ENCODE measurements around the gene LPCAT1. TPM values are rescaled to one million over a fixed set of nuclear protein-coding genes. Genes with fewer than 3 reads are reported as not detected.

LPCAT1 gene
- total and polyA plus RNA-seq, 2 of the 13 experiments (the other 11 are each of a cell fraction or from before 2014, with no cell fraction given), result 29.8 to 90.6 TPM

DNA sequence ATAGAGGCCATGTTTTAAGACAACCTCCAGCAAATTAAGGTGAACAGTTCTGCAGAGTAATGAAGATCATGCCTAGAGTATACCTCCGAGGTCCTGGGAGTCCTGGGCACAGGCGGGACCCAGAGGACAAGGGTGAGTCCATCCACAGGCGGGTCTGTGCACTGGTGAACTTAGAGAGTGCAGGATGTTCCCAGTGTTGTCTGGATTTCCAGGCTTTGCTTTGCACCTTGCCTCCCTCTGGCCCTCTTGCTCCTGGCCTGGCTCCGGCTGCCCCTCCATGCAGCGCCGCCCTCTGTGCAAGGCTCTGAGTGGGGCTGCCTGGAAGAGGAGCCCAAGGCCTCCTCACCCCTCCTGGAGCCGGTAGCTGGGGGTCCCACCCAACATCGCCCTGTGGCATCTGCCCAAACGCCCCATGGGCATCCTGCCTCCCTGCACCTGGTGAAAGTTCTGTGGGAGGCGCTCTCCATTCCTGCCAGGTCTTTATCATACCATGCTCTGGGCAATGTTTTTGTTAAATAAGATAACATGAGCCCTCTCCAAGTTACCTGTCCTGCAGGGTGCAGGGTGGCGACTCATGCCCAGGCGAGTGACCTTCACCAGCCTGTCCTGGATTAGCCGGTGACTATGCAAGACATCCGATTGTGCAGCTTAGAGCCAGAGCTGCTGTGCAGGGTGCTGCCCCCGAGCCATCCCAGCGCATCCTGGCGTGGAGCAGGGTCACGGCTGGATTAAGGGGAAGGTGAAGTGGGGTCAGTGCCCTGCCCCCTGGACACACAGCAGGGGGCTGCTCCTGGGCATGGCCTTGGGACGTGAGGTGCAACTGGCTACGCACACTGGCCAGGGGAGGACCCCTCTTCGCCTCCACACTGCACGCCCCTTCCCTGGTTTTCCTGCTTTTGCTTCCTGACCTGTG lies 41.3 kb upstream of the LPCAT1 start (continued):
- TF ChIP-seq, protein P1, sequence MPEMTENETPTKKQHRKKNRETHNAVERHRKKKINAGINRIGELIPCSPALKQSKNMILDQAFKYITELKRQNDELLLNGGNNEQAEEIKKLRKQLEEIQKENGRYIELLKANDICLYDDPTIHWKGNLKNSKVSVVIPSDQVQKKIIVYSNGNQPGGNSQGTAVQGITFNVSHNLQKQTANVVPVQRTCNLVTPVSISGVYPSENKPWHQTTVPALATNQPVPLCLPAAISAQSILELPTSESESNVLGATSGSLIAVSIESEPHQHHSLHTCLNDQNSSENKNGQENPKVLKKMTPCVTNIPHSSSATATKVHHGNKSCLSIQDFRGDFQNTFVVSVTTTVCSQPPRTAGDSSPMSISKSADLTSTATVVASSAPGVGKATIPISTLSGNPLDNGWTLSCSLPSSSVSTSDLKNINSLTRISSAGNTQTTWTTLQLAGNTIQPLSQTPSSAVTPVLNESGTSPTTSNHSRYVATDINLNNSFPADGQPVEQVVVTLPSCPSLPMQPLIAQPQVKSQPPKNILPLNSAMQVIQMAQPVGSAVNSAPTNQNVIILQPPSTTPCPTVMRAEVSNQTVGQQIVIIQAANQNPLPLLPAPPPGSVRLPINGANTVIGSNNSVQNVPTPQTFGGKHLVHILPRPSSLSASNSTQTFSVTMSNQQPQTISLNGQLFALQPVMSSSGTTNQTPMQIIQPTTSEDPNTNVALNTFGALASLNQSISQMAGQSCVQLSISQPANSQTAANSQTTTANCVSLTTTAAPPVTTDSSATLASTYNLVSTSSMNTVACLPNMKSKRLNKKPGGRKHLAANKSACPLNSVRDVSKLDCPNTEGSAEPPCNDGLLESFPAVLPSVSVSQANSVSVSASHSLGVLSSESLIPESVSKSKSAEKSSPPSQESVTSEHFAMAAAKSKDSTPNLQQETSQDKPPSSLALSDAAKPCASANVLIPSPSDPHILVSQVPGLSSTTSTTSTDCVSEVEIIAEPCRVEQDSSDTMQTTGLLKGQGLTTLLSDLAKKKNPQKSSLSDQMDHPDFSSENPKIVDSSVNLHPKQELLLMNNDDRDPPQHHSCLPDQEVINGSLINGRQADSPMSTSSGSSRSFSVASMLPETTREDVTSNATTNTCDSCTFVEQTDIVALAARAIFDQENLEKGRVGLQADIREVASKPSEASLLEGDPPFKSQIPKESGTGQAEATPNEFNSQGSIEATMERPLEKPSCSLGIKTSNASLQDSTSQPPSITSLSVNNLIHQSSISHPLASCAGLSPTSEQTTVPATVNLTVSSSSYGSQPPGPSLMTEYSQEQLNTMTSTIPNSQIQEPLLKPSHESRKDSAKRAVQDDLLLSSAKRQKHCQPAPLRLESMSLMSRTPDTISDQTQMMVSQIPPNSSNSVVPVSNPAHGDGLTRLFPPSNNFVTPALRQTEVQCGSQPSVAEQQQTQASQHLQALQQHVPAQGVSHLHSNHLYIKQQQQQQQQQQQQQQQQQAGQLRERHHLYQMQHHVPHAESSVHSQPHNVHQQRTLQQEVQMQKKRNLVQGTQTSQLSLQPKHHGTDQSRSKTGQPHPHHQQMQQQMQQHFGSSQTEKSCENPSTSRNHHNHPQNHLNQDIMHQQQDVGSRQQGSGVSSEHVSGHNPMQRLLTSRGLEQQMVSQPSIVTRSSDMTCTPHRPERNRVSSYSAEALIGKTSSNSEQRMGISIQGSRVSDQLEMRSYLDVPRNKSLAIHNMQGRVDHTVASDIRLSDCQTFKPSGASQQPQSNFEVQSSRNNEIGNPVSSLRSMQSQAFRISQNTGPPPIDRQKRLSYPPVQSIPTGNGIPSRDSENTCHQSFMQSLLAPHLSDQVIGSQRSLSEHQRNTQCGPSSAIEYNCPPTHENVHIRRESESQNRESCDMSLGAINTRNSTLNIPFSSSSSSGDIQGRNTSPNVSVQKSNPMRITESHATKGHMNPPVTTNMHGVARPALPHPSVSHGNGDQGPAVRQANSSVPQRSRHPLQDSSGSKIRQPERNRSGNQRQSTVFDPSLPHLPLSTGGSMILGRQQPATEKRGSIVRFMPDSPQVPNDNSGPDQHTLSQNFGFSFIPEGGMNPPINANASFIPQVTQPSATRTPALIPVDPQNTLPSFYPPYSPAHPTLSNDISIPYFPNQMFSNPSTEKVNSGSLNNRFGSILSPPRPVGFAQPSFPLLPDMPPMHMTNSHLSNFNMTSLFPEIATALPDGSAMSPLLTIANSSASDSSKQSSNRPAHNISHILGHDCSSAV (CRISPR knock-in tag; IDR thresholded peaks at IDR 0.05; ENCODE audit: borderline replicate concordance), result 0 out of 2 replicates have a peak, but pooled peaks have one; percentile 31
- no peak for TF ChIP-seq ZBTB8A (CRISPR knock-in tag; IDR thresholded peaks at IDR 0.05; ENCODE audit: borderline replicate concordance, low read depth)
- no peak for TF ChIP-seq JUND (CRISPR knock-in tag; IDR thresholded peaks at IDR 0.05)
- TF ChIP-seq GZF1 (CRISPR knock-in tag; IDR thresholded peaks at IDR 0.05), result no peak
- TF ChIP-seq ZBTB7A (CRISPR knock-in tag; IDR thresholded peaks at IDR 0.05), result peak; percentile 83; the same call in 1 of the 2 replicates
- TF ChIP-seq MTA1 (CRISPR knock-in tag; IDR thresholded peaks at IDR 0.05; ENCODE audit: borderline replicate concordance), result no peak
- TF ChIP-seq, protein P2, sequence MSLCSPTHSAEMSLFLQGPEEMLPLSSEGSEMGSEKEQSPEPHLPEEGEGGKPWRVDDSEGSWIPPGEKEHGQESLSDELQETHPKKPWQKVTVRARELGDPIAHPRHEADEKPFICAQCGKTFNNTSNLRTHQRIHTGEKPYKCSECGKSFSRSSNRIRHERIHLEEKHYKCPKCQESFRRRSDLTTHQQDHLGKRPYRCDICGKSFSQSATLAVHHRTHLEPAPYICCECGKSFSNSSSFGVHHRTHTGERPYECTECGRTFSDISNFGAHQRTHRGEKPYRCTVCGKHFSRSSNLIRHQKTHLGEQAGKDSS (CRISPR knock-in tag; IDR thresholded peaks at IDR 0.05; ENCODE audit: borderline replicate concordance, low read depth), result no peak
- TF ChIP-seq ZSCAN31 (CRISPR knock-in tag; IDR thresholded peaks at IDR 0.05; ENCODE audit: low read depth), result no peak; the same call in 1 of the 2 replicates
- no peak for TF ChIP-seq ZNF572 (CRISPR knock-in tag; IDR thresholded peaks at IDR 0.05)
- TF ChIP-seq, protein P3, sequence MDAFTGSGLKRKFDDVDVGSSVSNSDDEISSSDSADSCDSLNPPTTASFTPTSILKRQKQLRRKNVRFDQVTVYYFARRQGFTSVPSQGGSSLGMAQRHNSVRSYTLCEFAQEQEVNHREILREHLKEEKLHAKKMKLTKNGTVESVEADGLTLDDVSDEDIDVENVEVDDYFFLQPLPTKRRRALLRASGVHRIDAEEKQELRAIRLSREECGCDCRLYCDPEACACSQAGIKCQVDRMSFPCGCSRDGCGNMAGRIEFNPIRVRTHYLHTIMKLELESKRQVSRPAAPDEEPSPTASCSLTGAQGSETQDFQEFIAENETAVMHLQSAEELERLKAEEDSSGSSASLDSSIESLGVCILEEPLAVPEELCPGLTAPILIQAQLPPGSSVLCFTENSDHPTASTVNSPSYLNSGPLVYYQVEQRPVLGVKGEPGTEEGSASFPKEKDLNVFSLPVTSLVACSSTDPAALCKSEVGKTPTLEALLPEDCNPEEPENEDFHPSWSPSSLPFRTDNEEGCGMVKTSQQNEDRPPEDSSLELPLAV (CRISPR knock-in tag; conservative IDR thresholded peaks at IDR 0.05; ENCODE audit: low read depth), result no peak
- TF ChIP-seq, protein P4, sequence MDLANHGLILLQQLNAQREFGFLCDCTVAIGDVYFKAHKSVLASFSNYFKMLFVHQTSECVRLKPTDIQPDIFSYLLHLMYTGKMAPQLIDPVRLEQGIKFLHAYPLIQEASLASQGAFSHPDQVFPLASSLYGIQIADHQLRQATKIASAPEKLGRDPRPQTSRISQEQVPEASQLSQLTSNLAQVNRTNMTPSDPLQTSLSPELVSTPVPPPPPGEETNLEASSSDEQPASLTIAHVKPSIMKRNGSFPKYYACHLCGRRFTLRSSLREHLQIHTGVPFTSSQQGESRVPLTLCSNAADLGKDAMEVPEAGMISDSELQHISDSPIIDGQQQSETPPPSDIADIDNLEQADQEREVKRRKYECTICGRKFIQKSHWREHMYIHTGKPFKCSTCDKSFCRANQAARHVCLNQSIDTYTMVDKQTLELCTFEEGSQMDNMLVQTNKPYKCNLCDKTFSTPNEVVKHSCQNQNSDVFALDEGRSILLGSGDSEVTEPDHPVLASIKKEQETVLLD (CRISPR knock-in tag; IDR thresholded peaks at IDR 0.05; ENCODE audit: low read depth), result no peak
- TF ChIP-seq HNRNPH1 (optimal IDR thresholded peaks at IDR 0.05; ENCODE audit: low read depth, low read length), result no peak
- peak; percentile 77; the same call in 1 of the 2 replicates for TF ChIP-seq ZNF264 (CRISPR knock-in tag; IDR thresholded peaks at IDR 0.05)
- TF ChIP-seq RARA (CRISPR knock-in tag; IDR thresholded peaks at IDR 0.05), result peak; percentile 63; the same call in 1 of the 2 replicates
- no peak for TF ChIP-seq ZSCAN9 (CRISPR knock-in tag; IDR thresholded peaks at IDR 0.05; ENCODE audit: borderline replicate concordance)

Data from HepG2 (cell line).